ENCODE results near the gene RNF141.

The RNF141 gene

DNA sequence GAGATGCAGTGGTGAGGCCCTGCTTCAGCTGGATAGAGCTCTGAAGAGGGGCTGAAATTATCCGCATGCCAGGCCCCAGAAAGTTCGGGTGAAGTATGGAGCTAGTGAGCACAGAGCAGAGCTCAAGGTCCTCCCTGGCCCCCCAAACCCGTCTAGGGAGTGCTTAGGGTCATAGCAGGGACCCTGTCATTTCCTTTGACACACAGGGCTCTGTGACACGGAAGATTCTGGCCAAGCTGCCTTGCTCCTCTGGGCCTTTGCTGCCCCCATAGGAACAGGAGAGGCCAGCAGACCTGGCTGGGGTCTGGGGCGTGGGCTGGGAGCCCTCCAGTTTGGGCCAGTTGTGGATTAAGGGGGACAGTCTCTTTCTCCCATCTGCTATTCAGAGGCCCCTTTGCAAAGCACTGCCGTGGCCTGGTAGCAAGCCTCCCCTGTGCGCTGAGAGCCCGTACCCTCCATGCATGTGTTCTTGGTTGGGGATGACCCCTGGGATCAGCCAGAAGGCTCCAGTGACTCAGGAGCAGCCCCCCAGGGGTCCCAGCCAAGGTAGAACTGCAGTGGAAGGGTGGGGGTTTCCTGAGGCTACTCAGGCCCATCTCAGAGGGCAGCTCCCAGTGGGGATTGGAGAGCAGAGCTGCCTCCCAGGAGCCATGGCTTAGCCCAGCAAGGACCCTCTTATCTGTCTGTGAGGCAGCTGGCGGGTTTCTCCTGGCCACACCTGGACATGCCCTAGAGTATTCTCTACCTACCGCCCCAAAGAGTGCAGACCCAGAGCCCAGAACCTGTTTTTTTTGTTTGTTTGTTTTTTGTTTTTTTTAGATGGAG is 42.3 kb downstream of the RNF141 start:
- DNase-seq (ENCODE audit: low read depth, low spot score), result no peak

- DNase-seq (ENCODE audit: low read depth, low spot score), result no peak
Observed at GRCh38 chr11:10498022-10498400, 43.0 kb downstream of the RNF141 start.

DNA sequence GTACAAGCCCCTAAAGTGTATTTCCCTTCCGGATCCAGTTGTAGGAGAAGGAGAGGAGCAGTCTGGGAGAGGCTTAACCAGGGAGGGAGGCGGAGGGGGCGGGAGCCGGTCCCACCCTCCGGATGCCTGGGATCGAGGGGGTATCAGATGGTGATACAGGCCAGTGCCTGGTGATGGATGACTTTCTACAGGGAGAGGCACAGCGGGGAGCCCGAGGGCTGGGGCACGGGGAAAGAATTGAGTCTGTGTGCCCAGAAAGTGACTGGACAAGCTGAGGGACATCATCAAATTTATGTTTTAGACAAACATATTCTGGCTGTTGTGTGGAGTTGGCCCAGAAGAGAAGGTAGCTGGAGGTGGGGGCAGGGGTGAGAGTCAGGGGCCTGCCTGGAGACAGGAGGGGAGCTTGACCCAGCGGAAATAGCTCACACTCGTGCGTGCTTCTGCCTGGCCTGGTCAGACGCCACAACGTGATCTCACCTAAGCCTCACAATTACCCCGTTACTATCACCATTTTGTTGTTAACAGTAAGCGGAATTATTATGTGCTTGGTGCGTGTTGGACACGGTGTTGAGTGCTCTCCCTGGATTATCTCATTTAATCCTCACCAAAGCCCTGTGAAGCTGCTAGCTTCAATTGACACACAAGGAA is 43.5 kb downstream of the RNF141 start:
- no peak for DNase-seq (ENCODE audit: low read depth, low spot score)

- no peak for DNase-seq (ENCODE audit: low read depth, low spot score)
Observed at GRCh38 chr11:10496296-10496936, 44.6 kb downstream of the RNF141 start.

DNA sequence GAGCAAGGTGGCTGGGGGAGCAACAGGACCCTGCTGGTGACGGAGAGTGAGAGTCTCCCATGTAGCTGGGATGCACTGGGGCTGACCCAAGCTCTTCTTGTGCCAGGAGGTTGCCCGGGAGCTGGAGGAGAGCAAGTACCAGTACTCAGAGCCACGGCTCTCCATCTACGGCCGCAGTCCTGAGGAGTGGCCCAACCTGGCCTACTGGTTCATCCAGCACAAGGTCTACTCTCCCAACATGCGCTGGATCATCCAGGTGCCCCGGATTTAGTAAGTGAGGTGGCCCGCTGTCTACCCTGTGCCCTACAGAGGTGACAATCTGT is 45.6 kb downstream of the RNF141 start:
- DNase-seq (ENCODE audit: low read depth, low spot score), result no peak

DNA sequence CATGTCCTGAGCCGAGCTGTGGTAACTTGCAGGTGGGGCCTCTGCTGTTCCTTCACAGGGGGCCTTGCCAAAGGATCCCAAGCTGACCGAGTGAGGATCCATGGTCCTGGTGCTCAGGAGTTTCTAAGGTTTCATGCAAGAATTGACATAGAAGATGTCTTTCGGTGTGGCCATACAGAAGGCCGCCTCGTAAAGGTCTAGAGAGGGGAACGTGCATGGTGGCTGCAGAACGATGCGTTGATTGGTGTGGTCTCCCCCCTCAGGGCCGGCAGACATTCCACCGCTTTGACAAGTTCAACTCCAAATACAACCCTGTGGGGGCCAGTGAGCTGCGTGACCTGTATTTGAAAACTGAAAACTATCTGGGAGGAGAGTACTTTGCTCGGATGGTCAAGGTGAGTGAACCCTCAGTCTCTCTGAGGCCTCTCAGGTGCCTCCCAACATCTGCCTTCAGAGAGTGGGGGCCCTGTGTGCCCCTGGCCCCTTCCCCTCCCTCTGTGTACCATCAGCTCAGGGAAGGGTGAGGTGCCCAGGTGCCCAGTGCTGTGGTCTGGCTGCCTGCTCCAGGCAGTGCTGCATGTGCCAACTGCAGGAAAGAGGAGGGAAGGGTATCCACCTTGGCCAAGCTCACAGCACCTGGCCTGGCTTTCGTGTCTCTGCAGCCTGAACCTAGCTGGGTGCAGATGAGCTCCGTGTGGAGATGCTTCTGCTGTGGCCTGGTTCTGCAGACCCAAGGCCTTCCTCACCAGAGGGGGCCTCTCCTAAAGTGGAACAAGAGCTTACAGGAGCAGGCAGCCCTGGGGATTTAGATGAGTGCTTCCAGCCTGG is 46.1 kb downstream of the RNF141 start:
- no peak for DNase-seq (ENCODE audit: low read depth, low spot score)

- no peak for DNase-seq (ENCODE audit: low read depth, low spot score)
Observed at GRCh38 chr11:10493041-10493663, 47.8 kb downstream of the RNF141 start.

- no peak for DNase-seq (ENCODE audit: low read depth, low spot score)
Observed at GRCh38 chr11:10492084-10492483, 48.9 kb downstream of the RNF141 start.

DNA sequence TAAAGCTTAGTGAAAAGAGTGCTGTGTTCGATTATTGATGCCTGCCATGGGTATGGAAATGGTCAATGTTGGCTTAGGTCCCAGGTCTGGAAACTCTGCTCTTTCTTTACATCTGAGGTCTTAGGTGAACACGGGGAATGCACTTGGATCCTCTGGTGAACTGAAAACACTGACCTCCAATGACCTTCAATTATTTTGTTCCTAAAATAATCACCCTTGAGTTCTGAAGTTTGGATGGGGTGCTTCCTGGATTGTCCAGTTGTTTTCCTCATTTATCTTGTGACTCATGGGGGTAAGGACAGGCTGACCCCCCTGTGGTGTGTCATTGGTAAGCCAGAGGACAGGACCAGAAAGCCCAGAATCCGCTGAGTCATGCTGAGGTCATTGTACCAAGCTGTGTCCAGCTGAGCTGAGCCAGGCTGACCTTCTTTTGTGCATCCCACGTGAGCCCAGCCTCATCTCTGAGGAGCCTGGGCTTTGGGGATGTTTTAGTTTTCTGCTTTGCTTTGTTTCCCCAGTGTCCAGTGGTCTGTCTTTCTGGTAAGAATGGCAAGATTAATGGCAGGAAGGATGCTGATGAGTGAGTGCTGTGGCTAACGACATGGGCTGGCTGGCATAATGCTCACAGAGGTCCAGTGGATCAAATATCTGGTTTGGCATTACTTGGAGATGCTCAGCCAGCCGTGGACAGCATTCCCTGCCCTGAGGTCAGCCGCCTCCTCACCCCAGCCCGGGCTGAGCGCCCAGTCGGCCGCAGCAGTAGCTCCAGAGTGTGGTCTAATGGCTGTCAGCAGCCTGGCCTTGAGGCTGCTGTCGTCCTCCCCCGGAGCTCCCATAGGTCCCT is 50.4 kb downstream of the RNF141 start:
- DNase-seq (ENCODE audit: low read depth, low spot score), result no peak

- no peak for DNase-seq (ENCODE audit: low read depth, low spot score)
Observed at GRCh38 chr11:10490032-10490397, 51.0 kb downstream of the RNF141 start.

GRCh38 chr11:10488934-10489691 is 51.9 kb downstream of the RNF141 start:
- DNase-seq (ENCODE audit: low read depth, low spot score), result no peak

DNA sequence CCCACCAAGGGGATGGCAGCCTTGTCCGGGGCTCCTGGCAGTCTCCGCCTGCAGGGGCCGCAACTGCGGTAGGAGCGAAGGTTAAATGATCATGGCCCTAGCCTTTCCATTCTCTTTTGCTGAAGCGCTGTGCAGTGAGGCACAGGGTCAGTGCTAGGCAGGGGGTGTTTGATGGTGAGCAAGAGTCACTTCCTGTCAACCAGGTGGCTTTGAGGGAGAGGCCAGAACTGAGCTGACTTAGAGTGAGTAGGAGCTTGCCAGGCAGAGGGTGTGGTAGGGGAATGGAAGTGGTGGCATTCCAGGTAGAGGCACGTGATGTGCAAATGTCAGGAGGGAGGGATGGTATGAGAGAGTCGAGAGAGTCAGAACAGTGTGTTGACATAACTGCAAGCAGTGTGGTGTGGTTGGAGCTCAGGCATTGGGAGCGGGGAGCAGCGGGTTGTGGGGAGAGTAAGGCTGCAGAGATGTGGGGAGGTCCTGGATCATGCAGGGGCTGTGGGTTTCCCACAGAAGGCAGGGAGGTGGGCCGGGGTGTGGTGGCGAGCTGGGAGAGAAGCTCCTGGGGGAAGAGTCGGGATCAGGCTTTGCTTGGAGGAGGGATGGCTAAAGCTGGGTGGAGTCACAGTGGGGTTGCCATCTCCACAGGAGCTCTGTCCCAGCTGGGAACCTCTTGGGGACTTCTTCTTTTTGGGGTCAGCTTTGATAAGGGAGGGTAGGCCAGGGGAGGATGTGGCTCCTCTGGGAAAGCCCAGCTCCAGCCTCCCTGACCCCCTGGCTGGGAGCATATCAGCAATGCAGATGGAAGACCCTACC is 52.7 kb downstream of the RNF141 start:
- DNase-seq (ENCODE audit: low read depth, low spot score), result no peak

DNA sequence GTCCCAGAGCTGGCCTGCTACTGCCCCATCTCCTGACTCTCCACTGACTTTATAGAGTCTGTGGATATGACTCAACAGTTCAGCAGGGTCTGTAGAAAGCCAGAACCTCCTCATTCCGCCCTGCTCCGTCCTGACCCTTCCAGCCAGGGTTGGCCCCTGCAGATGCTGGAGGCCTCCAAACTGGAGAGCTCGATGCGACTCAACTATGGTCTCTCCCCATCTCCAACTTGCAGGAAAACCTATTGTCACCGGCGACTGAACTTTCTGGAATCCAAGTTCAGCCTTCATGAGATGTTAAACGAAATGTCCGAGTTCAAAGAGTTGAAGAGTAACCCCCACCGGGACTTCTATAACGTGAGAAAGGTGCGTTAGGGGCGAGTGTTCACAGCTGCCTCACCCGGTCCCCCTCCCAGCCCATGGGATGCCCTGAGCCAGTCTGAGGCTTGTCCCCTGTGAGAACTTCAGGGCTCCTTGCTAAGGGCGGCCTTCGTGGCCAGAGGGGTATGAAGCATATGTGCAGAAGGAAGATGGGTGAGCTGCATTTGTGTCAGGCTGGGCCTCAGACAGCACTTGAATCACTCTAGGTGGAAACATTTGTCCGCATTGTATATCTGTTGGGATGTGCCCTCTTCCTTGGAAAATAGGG is 53.9 kb downstream of the RNF141 start:
- no peak for DNase-seq (ENCODE audit: low read depth, low spot score)

DNA sequence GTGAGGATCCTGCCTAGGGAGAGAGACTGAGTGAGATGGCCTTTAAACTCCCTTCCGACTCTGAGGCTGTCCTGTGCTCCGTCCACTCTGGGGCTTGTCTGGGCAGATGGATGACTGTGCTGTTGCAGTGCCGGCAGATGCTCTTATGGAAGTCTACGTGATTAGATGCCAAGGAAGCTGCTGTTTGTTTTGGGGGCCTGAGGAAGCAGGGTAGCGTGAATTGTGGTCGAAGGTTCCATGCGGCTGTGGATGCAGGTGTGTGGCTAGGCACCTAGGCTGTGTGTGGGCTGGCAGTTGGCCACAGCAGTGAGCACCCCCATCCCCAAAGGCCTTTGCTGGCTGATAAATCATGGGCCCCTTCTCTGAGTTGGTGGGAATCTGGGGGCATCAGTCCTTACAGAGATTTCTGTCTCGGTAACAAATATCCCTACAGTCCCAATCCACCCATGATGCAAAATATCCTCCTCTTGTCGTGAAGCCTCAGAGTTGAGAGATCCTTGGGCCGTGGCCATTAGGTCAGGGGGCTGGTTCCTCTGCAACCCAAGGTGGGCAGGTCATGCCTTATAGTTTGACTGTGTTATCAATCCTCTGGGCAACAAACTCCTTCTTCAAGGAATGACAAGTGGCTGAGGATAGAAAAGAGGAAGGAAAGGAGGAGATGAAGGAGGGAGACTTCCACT is 54.7 kb downstream of the RNF141 start:
- DNase-seq (ENCODE audit: low read depth, low spot score), result no peak

- DNase-seq (ENCODE audit: low read depth, low spot score), result no peak
Observed at GRCh38 chr11:10485646-10486045, 55.3 kb downstream of the RNF141 start.

GRCh38 chr11:10484461-10485180 is 56.4 kb downstream of the RNF141 start:
- DNase-seq (ENCODE audit: low read depth, low spot score), result no peak

GRCh38 chr11:10483584-10483983 is 57.4 kb downstream of the RNF141 start:
- no peak for DNase-seq (ENCODE audit: low read depth, low spot score)
